Skin epidermis (tissue), 12 donors: ENCODE results near the gene LRRC8B.
A peak's percentile ranks its signal among the peaks of the same experiment; 100 is the strongest.

ENCODE experiments used
- H3K27ac ChIP-seq, 21 experiments: fragments of 200-600 bp; sonication (generic) in 11 of 21; one replicate each; pipeline ENCODE4 v1.5.0; 2020; ENCODE audit warnings: mild to moderate bottlenecking in 3 of 21, inconsistent platforms in 2 of 21, moderate library complexity in 2 of 21
- H3K4me3 ChIP-seq, 7 experiments: fragments of 200-600 bp; sonication (generic) in 2 of 7; one replicate each; pipeline ENCODE4 v1.5.0; 2020; ENCODE audit warnings: inconsistent platforms in 2 of 7, mild to moderate bottlenecking in 2 of 7, moderate library complexity in 1 of 7

Gene LRRC8B

GRCh38 chr1:89602871-89603404, 78.3 kb downstream of the LRRC8B start:
- Histone ChIP-seq H3K27ac (peak overlapping the region in 7 of 21 experiments; percentile 11 to 82 (median 28)), H3K4me3 (no peak overlapping the region)

- H3K27ac ChIP-seq, result peak overlapping the region in 8 of 21 experiments; percentile 11 to 82 (median 34)
- H3K4me3 ChIP-seq, result no peak overlapping the region
Measured at GRCh38 chr1:89603651-89604413, 79.2 kb downstream of the LRRC8B start.

- Histone ChIP-seq H3K27ac (peak overlapping the region in 6 of 21 experiments; percentile 12 to 82 (median 46)), H3K4me3 (no peak overlapping the region)
Measured at GRCh38 chr1:89604414-89604735, 79.7 kb downstream of the LRRC8B start.

GRCh38 chr1:89605692-89606091, 81.1 kb downstream of the LRRC8B start:
- peak overlapping the region in 4 of 21 experiments; percentile 49 to 93 (median 86) for H3K27ac ChIP-seq
- no peak overlapping the region for H3K4me3 ChIP-seq

GRCh38 chr1:89606227-89606980, 81.8 kb downstream of the LRRC8B start:
- Histone ChIP-seq H3K4me3 (no peak overlapping the region), H3K27ac (peak overlapping the region in 13 of 21 experiments; percentile 11 to 93 (median 34))

- Histone ChIP-seq H3K4me3 (no peak overlapping the region), H3K27ac (peak overlapping the region in 14 of 21 experiments; percentile 11 to 93 (median 46))
Measured at GRCh38 chr1:89607156-89607555, 82.5 kb downstream of the LRRC8B start.

GRCh38 chr1:89607586-89608318, 83.1 kb downstream of the LRRC8B start:
- peak overlapping the region in 15 of 21 experiments; percentile 9 to 93 (median 50) for H3K27ac ChIP-seq
- no peak overlapping the region for H3K4me3 ChIP-seq

GRCh38 chr1:89608319-89608983, 83.8 kb downstream of the LRRC8B start:
- Histone ChIP-seq H3K4me3 (no peak overlapping the region), H3K27ac (peak overlapping the region in 16 of 21 experiments; percentile 8 to 93 (median 50))

GRCh38 chr1:89608984-89609725, 84.5 kb downstream of the LRRC8B start:
- H3K27ac ChIP-seq, result peak overlapping the region in 18 of 21 experiments; percentile 8 to 93 (median 52)

GRCh38 chr1:89609781-89610456, 85.3 kb downstream of the LRRC8B start:
- Histone ChIP-seq H3K4me3 (no peak overlapping the region), H3K27ac (peak overlapping the region in 15 of 21 experiments; percentile 4 to 93 (median 54))

More at GRCh38 chr1:89608984-89609725, 84.5 kb downstream of the LRRC8B start:
- H3K4me3 ChIP-seq, result no peak overlapping the region

- H3K27ac ChIP-seq, result peak overlapping the region in 12 of 21 experiments; percentile 3 to 93 (median 58)
Measured at GRCh38 chr1:89610457-89611011, 85.9 kb downstream of the LRRC8B start.

GRCh38 chr1:89611721-89612120, 87.1 kb downstream of the LRRC8B start:
- H3K4me3 ChIP-seq, result no peak overlapping the region

More at GRCh38 chr1:89610457-89611011, 85.9 kb downstream of the LRRC8B start:
- no peak overlapping the region for H3K4me3 ChIP-seq

GRCh38 chr1:89613928-89614327, 89.3 kb downstream of the LRRC8B start:
- Histone ChIP-seq H3K27ac (no peak overlapping the region), H3K4me3 (no peak overlapping the region)

More at GRCh38 chr1:89611721-89612120, 87.1 kb downstream of the LRRC8B start:
- peak overlapping the region in 6 of 21 experiments; percentile 18 to 93 (median 48) for H3K27ac ChIP-seq

- Histone ChIP-seq H3K4me3 (no peak overlapping the region), H3K27ac (peak overlapping the region in 8 of 21 experiments; percentile 5 to 65 (median 52))
Measured at GRCh38 chr1:89615676-89616598, 91.3 kb downstream of the LRRC8B start.

GRCh38 chr1:89616844-89617627, 92.4 kb downstream of the LRRC8B start:
- Histone ChIP-seq H3K27ac (peak overlapping the region in 6 of 21 experiments; percentile 5 to 65 (median 50)), H3K4me3 (no peak overlapping the region)

- no peak overlapping the region for H3K4me3 ChIP-seq
Measured at GRCh38 chr1:89620664-89621063, 96.0 kb downstream of the LRRC8B start.

More at GRCh38 chr1:89620664-89621063, 96.0 kb downstream of the LRRC8B start:
- peak overlapping the region in 1 of 21 experiments; percentile 11 for H3K27ac ChIP-seq
